CD1c-positive myeloid dendritic cell (primary cell): ENCODE results near the gene CORO2B.
A peak's percentile ranks its signal among the peaks of the same experiment; 100 is the strongest.

Experiments
- DNase-seq: peaks from one replicate; pipeline ENCODE4 v3.0.0-alpha.2; 2016; ENCODE audit errors: extremely low spot score

CORO2B gene

GRCh38 chr15:68572309-68572708, 6.5 kb upstream of the CORO2B start:
- DNase-seq = no peak

- DNase-seq = no peak
Observed at GRCh38 chr15:68572921-68573320, 5.9 kb upstream of the CORO2B start.

- no peak for DNase-seq
Observed at GRCh38 chr15:68574046-68574445, 4.7 kb upstream of the CORO2B start.

- DNase-seq = no peak
Observed at GRCh38 chr15:68574629-68575028, 4.2 kb upstream of the CORO2B start.

- no peak for DNase-seq
Observed at GRCh38 chr15:68576235-68576892, 2.4 kb upstream of the CORO2B start.

GRCh38 chr15:68578175-68578979, 416 bp upstream of the CORO2B start:
- DNase-seq = peak; percentile 66

- DNase-seq = no peak
Observed at GRCh38 chr15:68580026-68580882, 1.5 kb downstream of the CORO2B start.

- DNase-seq = no peak
Observed at GRCh38 chr15:68580883-68581155, 2.0 kb downstream of the CORO2B start.

- no peak for DNase-seq
Observed at GRCh38 chr15:68581725-68582124, 2.9 kb downstream of the CORO2B start.

- no peak for DNase-seq
Observed at GRCh38 chr15:68582236-68582635, 3.4 kb downstream of the CORO2B start.

GRCh38 chr15:68582864-68583263, 4.1 kb downstream of the CORO2B start:
- no peak for DNase-seq

GRCh38 chr15:68583321-68583720, 4.5 kb downstream of the CORO2B start:
- DNase-seq = peak; percentile 53

- DNase-seq = no peak
Observed at GRCh38 chr15:68583936-68584755, 5.4 kb downstream of the CORO2B start.

- no peak for DNase-seq
Observed at GRCh38 chr15:68584756-68585573, 6.2 kb downstream of the CORO2B start.

- DNase-seq = no peak
Observed at GRCh38 chr15:68585574-68586273, 6.9 kb downstream of the CORO2B start.

- DNase-seq = peak; percentile 54
Observed at GRCh38 chr15:68586274-68586961, 7.6 kb downstream of the CORO2B start.

GRCh38 chr15:68587769-68588385, 9.1 kb downstream of the CORO2B start:
- peak; percentile 46 for DNase-seq

- no peak for DNase-seq
Observed at GRCh38 chr15:68589053-68589452, 10.3 kb downstream of the CORO2B start.
